Fibroblast of lung (primary cell): ENCODE results near the gene CFAP45.

ENCODE experiments used
- CTCF ChIP-seq, 2 donors: IDR thresholded peaks in 1 of 2; conservative IDR thresholded peaks in 1 of 2; 1 replicate in 1 of 2; 2 replicates in 1 of 2; pipeline ENCODE4 v1.5.1; 2011 to 2012; ENCODE audit warnings: low read length in 2 of 2, control low read depth in 1 of 2, inconsistent platforms in 1 of 2, low read depth in 1 of 2, mild to moderate bottlenecking in 1 of 2
- EZH2 ChIP-seq: IDR thresholded peaks from 2 replicates; pipeline ENCODE4 v1.5.1; 2012; ENCODE audit warnings: low read length, control low read depth, mild to moderate bottlenecking; ENCODE audit errors: missing control alignments

GRCh38 chr1:159929155-159930051 is 29.4 kb upstream of the CFAP45 start:
- TF ChIP-seq CTCF (conservative IDR thresholded peaks at IDR 0.05 in 1 of 2, IDR thresholded peaks at IDR 0.05 in 1 of 2; ENCODE audit: low read depth in 1 of 2, low read length in 2 of 2): no peak
- no peak for TF ChIP-seq EZH2
